SK-N-SH (cell line): ENCODE data around the gene NCKAP5. TPM values are rescaled to one million over a fixed set of nuclear protein-coding genes. Genes with fewer than 3 reads are reported as not detected.

ENCODE experiments used
- CTCF ChIA-PET: fragments of 300-600, 350-600 bp; formaldehyde crosslinking; extraction: SDS; loops from one replicate; lab custom pipeline; 2021; lab: Yijun Ruan, JAX
- POLR2A ChIA-PET: fragments of 350-600 bp; sonication (Branson Sonifier 250); formaldehyde crosslinking; extraction: SDS; loops from one replicate; lab custom pipeline; 2020; ENCODE audit warnings: antibody characterized with exemption, inconsistent platforms; lab: Yijun Ruan, JAX
- DNase-seq: peaks from one replicate; pipeline ENCODE4 v3.0.0; 2012
- H2AFZ ChIP-seq: fragments of 200-600 bp; sonication (generic); 2 replicates; pipeline ENCODE4 v1.8.1; 2016; ENCODE audit warnings: antibody characterized with exemption, mild to moderate bottlenecking, low read depth
- H3F3A ChIP-seq: fragments of 200-600 bp; sonication (generic); replicated peaks from 2 replicates; pipeline ENCODE3; 2016; ENCODE audit warnings: antibody characterized with exemption, mild to moderate bottlenecking; ENCODE audit not compliant: insufficient read depth
- H3K27ac ChIP-seq, 2 experiments: fragments of 200-500 bp in 1 of 2; fragments of 200-600 bp in 1 of 2; sonication (Bioruptor generic) in 1 of 2; sonication (generic), shearing (Covaris generic) in 1 of 2; 2 replicates each; pipeline versions ENCODE4 v1.5.1 to v1.6.1; 2014 to 2016; ENCODE audit warnings: low read depth in 2 of 2, inconsistent platforms in 1 of 2, low read length in 1 of 2, mild to moderate bottlenecking in 1 of 2, mixed read lengths in 1 of 2
- H3K27me3 ChIP-seq: fragments of 200-600 bp; sonication (generic), shearing (Covaris generic); 2 replicates; pipeline ENCODE4 v1.6.1; 2016; ENCODE audit warnings: mixed run types; ENCODE audit not compliant: insufficient read depth
- H3K36me3 ChIP-seq, 2 experiments: fragments of 200-500 bp in 1 of 2; fragments of 200-600 bp in 1 of 2; sonication (Bioruptor generic) in 1 of 2; sonication (generic) in 1 of 2; replicated peaks in 1 of 2; 2 replicates each; pipeline versions ENCODE3 to v1.5.1; 2014 to 2016; ENCODE audit warnings: low read length in 1 of 2, mild to moderate bottlenecking in 1 of 2; ENCODE audit not compliant: insufficient read depth in 2 of 2, control insufficient read depth in 1 of 2
- H3K4me1 ChIP-seq, 2 experiments: fragments of 200-500 bp in 1 of 2; fragments of 200-600 bp in 1 of 2; sonication (Bioruptor generic) in 1 of 2; sonication (generic), shearing (Covaris generic) in 1 of 2; 2 replicates each; pipeline versions ENCODE4 v1.5.1 to v1.6.1; 2014 to 2016; ENCODE audit warnings: low read depth in 1 of 2, low read length in 1 of 2, mixed run types in 1 of 2; ENCODE audit not compliant: insufficient read depth in 2 of 2, control insufficient read depth in 1 of 2
- H3K4me2 ChIP-seq: fragments of 200-600 bp; sonication (generic), shearing (Covaris generic); 2 replicates; pipeline ENCODE4 v1.6.1; 2017; ENCODE audit warnings: mixed run types
- H3K4me3 ChIP-seq, 2 experiments: fragments of 200-500 bp in 1 of 2; fragments of 200-600 bp in 1 of 2; sonication (Bioruptor generic) in 1 of 2; sonication (generic), shearing (Covaris generic) in 1 of 2; 2 replicates each; pipeline versions ENCODE4 v1.5.1 to v1.8.1; 2014 to 2016; ENCODE audit warnings: low read depth in 2 of 2, inconsistent platforms in 1 of 2, low read length in 1 of 2, mild to moderate bottlenecking in 1 of 2, mixed read lengths in 1 of 2, moderate library complexity in 1 of 2
- H3K79me2 ChIP-seq: fragments of 200-600 bp; sonication (generic); 2 replicates; pipeline ENCODE4 v1.8.1; 2017; ENCODE audit warnings: mild to moderate bottlenecking; ENCODE audit not compliant: insufficient read depth
- H3K9ac ChIP-seq: fragments of 200-600 bp; sonication (generic); 2 replicates; pipeline ENCODE4 v1.6.1; 2017; ENCODE audit warnings: mixed run types
- H3K9me2 ChIP-seq: fragments of 200-600 bp; sonication (generic); 2 replicates; pipeline ENCODE4 v1.6.1; 2017; ENCODE audit warnings: mixed run types
- H3K9me3 ChIP-seq: fragments of 200-600 bp; sonication (generic); 2 replicates; pipeline ENCODE4 v1.6.1; 2017; ENCODE audit warnings: mixed run types, mild to moderate bottlenecking, moderate library complexity
- H4K20me1 ChIP-seq: fragments of 200-600 bp; sonication (generic); 2 replicates; pipeline ENCODE4 v1.6.1; 2017; ENCODE audit warnings: mild to moderate bottlenecking, mixed run types; ENCODE audit not compliant: insufficient read depth
- CHD2 ChIP-seq: fragments of 150-350 bp; IDR thresholded peaks from 2 replicates; pipeline ENCODE4 v1.6.1; 2018; ENCODE audit warnings: low read length; ENCODE audit not compliant: partially characterized antibody
- FOSL2 ChIP-seq: IDR thresholded peaks from 2 replicates; pipeline ENCODE4 v1.4.0; 2012; ENCODE audit warnings: low read depth, mild to moderate bottlenecking, moderate library complexity, borderline replicate concordance
- RCOR1 ChIP-seq: fragments of 150-350 bp; IDR thresholded peaks from 2 replicates; pipeline ENCODE4 v1.6.1; 2017; ENCODE audit warnings: antibody characterized with exemption, low read length
- RFX5 ChIP-seq: IDR thresholded peaks from 2 replicates; pipeline ENCODE4 v1.6.1; 2012; ENCODE audit warnings: mild to moderate bottlenecking, improper control_type of control experiment, low read length
- SIN3A ChIP-seq: IDR thresholded peaks from 2 replicates; pipeline ENCODE4 v1.6.1; 2012; ENCODE audit warnings: low read depth, mild to moderate bottlenecking, low read length, moderate library complexity, borderline replicate concordance
- TCF12 ChIP-seq: IDR thresholded peaks from 2 replicates; pipeline ENCODE4 v1.4.0; 2012
- WGBS: methylation state at CpG from one replicate; pipeline ENCODE4 v1.1.6; 2017; ENCODE audit warnings: low lambda C conversion rate; 5-methylcytosine and 5-hydroxymethylcytosine counted together
- polyA plus RNA-seq, 3 experiments: library from polyadenylated mRNA; depleted of rRNA; stranded (reverse); fragments of >200 nt; gene quantifications; 2 replicates each; pipeline ENCODE4 v1.2.3, GENCODE V29; 2012
- TF ChIP-seq, protein P1 (sequence below): IDR thresholded peaks from 2 replicates; pipeline ENCODE4 v1.6.1; 2012; ENCODE audit warnings: mild to moderate bottlenecking, low read depth, low read length, moderate library complexity
- TF ChIP-seq, protein P2 (sequence below): fragments of 200-600 bp; sonication (generic); IDR thresholded peaks from 2 replicates; pipeline ENCODE4 v1.6.1; 2017; ENCODE audit warnings: antibody characterized with exemption, mild to moderate bottlenecking, moderate library complexity

The NCKAP5 gene
- polyA plus RNA-seq, 1 of the 3 experiments (the other 2 are of a cell fraction), result 0.02 TPM

DNA sequence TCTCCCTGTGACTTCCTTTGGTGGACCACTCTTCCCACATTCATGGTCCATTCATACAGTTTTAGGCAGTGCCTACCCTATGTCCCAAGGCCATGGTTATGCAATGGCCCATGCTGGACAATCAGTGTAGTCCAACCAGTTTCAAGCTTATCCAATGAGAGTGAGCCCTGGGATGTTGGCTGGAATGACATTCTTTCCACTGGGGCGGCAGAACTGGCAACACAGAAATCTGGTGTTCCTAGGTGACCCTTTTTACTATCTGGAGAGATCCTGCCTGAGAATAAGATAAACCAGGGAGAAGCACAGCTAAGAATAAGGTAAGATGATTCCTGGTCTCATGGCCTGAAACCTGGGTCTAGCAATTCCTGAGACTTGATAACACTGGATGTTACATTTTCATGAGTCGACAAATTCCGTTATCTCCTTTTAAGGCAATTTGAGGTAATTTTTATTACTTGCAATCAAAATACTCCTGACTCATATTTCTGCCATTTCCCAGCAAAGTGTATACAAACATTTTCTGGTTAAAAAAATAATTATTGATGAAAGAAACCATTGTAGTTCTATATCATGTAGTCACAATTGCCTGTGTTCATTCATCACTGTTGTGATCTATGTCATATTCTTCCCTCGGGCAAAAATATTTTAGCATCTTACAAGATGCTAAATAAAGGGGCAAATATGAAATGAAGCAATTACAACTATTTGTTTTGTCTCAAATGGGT lies 626.8 kb downstream of the NCKAP5 start:
- WGBS, result 80% methylated on average over 4 of the region's 4 CpGs
- no peaks in the 10 kb centered on the region for H3K79me2 ChIP-seq
- H3K4me1 ChIP-seq, result no peaks in the 10 kb centered on the region; a peak in 2 of 4 replicates
- H4K20me1 ChIP-seq, result no peaks in the 10 kb centered on the region
- TF ChIP-seq, protein P1, sequence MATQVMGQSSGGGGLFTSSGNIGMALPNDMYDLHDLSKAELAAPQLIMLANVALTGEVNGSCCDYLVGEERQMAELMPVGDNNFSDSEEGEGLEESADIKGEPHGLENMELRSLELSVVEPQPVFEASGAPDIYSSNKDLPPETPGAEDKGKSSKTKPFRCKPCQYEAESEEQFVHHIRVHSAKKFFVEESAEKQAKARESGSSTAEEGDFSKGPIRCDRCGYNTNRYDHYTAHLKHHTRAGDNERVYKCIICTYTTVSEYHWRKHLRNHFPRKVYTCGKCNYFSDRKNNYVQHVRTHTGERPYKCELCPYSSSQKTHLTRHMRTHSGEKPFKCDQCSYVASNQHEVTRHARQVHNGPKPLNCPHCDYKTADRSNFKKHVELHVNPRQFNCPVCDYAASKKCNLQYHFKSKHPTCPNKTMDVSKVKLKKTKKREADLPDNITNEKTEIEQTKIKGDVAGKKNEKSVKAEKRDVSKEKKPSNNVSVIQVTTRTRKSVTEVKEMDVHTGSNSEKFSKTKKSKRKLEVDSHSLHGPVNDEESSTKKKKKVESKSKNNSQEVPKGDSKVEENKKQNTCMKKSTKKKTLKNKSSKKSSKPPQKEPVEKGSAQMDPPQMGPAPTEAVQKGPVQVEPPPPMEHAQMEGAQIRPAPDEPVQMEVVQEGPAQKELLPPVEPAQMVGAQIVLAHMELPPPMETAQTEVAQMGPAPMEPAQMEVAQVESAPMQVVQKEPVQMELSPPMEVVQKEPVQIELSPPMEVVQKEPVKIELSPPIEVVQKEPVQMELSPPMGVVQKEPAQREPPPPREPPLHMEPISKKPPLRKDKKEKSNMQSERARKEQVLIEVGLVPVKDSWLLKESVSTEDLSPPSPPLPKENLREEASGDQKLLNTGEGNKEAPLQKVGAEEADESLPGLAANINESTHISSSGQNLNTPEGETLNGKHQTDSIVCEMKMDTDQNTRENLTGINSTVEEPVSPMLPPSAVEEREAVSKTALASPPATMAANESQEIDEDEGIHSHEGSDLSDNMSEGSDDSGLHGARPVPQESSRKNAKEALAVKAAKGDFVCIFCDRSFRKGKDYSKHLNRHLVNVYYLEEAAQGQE, result no peak
- TF ChIP-seq, protein P2, sequence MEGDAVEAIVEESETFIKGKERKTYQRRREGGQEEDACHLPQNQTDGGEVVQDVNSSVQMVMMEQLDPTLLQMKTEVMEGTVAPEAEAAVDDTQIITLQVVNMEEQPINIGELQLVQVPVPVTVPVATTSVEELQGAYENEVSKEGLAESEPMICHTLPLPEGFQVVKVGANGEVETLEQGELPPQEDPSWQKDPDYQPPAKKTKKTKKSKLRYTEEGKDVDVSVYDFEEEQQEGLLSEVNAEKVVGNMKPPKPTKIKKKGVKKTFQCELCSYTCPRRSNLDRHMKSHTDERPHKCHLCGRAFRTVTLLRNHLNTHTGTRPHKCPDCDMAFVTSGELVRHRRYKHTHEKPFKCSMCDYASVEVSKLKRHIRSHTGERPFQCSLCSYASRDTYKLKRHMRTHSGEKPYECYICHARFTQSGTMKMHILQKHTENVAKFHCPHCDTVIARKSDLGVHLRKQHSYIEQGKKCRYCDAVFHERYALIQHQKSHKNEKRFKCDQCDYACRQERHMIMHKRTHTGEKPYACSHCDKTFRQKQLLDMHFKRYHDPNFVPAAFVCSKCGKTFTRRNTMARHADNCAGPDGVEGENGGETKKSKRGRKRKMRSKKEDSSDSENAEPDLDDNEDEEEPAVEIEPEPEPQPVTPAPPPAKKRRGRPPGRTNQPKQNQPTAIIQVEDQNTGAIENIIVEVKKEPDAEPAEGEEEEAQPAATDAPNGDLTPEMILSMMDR, result no peak
- TF ChIP-seq RCOR1 (no peak), FOSL2 (no peak), CHD2 (no peak), TCF12 (no peak)
- H3K36me3 ChIP-seq, result no peaks in the 10 kb centered on the region
- no peak overlapping the region for H3K4me2 ChIP-seq
- H3F3A ChIP-seq, result no peaks in the 10 kb centered on the region
- H3K27me3 ChIP-seq, result no peaks in the 10 kb centered on the region
- no peak overlapping the region for H3K9ac ChIP-seq
- H3K27ac ChIP-seq, result no peak overlapping the region
- ChIA-PET POLR2A (no interaction called here), CTCF (no interaction called here)
- H3K4me3 ChIP-seq, result no peak overlapping the region
- H3K9me3 ChIP-seq, result no peaks in the 10 kb centered on the region
- no peaks in the 10 kb centered on the region for H3K9me2 ChIP-seq
- no peak overlapping the region for H2AFZ ChIP-seq
- no peak for DNase-seq

DNA sequence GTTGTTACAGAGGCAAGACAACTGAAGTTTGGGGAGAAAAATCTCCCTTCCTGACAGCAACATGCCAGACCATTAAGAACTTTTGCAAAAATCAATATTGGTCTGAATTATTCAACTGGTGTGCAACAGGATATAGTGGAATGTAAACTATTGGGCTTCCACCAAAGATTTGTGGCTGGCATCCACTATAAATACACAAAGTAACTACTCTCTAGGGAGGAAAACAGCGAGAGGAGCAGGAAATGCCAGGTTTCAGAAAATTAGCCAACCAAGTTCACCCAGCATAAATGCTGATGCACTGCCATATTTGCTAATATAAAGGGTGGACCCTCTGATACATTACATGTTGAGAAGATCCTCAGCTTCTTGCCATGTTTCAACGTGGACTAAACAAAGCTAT lies 630.6 kb downstream of the NCKAP5 start:
- Histone ChIP-seq H3K4me3 (no peak overlapping the region), H3K36me3 (no peaks in the 10 kb centered on the region), H3K9me3 (no peaks in the 10 kb centered on the region), H3K9ac (no peak overlapping the region), H3K27ac (no peak overlapping the region), H3K4me1 (no peaks in the 10 kb centered on the region; a peak in 1 of 4 replicates), H2AFZ (no peak overlapping the region), H4K20me1 (no peaks in the 10 kb centered on the region), H3K9me2 (no peaks in the 10 kb centered on the region), H3K4me2 (no peak overlapping the region), H3K27me3 (no peaks in the 10 kb centered on the region), H3F3A (no peaks in the 10 kb centered on the region), H3K79me2 (no peaks in the 10 kb centered on the region)
- WGBS, result 31% methylated on average over 2 of the region's 2 CpGs
- TF ChIP-seq FOSL2, result no peak
- no peak for TF ChIP-seq SIN3A
- TF ChIP-seq RFX5, result no peak
- TF ChIP-seq CHD2, result no peak
- ChIA-PET POLR2A (no interaction called here), CTCF (no interaction called here)
- DNase-seq, result no peak
